ENCODE results near the gene KRTAP29-1. TPM values are rescaled to one million over a fixed set of nuclear protein-coding genes. Genes with fewer than 3 reads are reported as not detected.
"Not testable (repeated sequence)": the region's sequence is repeated elsewhere in the genome, so short reads cannot be mapped to it uniquely, and the experiment has no call there.

The KRTAP29-1 gene
- total and polyA plus RNA-seq, 7 donors = not detected

DNA sequence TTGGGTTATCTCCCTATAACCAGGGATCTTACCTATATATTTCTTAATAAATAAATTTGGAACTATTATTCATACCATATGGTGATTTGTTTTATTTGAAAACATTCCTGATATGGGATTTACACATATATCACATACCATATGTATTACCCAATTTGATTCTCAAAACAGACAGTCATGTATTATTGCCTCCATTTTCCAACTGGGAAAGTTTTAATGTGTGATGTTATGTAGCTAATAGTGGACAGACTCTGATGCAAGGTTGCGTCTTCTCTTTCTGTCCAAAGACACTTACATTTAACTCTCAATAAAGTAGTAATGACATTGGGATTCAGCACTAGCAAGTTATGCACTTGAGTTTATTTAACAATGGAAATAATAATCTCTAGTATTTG is 46.4 kb downstream of the KRTAP29-1 start:
- Histone ChIP-seq H3K27me3 (peaks cover 0 to 17% (median 0%) of the 10 kb centered on the region in 3 donors), H3K36me3 (no peaks in the 10 kb centered on the region), H3K4me1 (no peaks in the 10 kb centered on the region), H3K27ac (no peak overlapping the region), H3K9me3 (no peaks in the 10 kb centered on the region), H3K4me3 (no peak overlapping the region)
- no peak for DNase-seq
- intact Hi-C loops (cut with DNase I) = no loop called here
- TF ChIP-seq EP300 (IDR thresholded peaks at IDR 0.05) (no peak), POLR2AphosphoS5 (IDR thresholded peaks at IDR 0.05) (no peak), POLR2A (IDR thresholded peaks at IDR 0.05) (no peak)
- TF ChIP-seq, protein P1, sequence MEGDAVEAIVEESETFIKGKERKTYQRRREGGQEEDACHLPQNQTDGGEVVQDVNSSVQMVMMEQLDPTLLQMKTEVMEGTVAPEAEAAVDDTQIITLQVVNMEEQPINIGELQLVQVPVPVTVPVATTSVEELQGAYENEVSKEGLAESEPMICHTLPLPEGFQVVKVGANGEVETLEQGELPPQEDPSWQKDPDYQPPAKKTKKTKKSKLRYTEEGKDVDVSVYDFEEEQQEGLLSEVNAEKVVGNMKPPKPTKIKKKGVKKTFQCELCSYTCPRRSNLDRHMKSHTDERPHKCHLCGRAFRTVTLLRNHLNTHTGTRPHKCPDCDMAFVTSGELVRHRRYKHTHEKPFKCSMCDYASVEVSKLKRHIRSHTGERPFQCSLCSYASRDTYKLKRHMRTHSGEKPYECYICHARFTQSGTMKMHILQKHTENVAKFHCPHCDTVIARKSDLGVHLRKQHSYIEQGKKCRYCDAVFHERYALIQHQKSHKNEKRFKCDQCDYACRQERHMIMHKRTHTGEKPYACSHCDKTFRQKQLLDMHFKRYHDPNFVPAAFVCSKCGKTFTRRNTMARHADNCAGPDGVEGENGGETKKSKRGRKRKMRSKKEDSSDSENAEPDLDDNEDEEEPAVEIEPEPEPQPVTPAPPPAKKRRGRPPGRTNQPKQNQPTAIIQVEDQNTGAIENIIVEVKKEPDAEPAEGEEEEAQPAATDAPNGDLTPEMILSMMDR (IDR thresholded peaks at IDR 0.05) = no peak
- 93 to 100% methylated on average over 1 of the region's 1 CpG for WGBS, 2 donors

DNA sequence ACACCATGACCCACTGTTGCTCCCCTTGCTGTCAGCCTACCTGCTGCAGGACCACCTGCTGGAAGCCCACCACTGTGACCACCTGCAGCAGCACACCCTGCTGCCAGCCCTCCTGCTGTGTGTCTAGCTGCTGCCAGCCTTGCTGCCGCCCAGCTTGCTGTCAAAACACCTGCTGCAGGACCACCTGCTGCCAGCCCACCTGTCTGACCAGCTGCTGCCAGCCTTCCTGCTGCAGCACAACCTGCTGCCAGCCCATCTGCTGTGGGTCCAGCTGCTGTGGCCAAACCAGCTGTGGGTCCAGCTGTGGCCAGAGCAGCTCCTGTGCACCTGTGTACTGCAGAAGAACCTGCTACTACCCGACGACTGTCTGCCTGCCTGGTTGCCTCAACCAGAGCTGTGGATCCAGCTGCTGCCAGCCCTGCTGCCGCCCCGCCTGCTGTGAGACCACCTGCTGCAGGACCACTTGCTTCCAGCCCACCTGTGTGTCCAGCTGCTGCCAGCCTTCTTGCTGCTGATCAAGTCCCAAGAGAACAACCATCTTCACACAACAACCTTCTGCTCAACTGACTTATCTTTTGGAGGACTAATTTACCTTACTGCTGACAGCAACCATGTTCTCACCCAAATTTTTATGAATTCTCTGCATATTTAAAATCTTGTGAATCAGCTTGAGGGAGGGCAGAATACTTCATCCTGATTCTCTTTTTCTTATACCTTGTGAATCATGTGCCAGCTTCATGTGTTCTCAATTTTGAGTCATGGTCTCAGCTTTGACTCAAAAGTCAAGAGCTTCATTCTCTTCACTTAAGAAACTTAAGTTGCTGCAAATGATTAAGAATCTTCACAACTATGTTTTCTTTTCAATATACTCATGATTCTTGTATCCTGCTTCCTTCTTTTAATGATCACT is 47.0 kb downstream of the KRTAP29-1 start, which contains the start of gene KRTAP9-9:
KRTAP9-9 (plus strand) TSS at position 4 of the 910 bp plus-strand sequence.
- DNase-seq; H3K27ac ChIP-seq; H3K9me3 ChIP-seq; H3K4me3 ChIP-seq; H3K36me3 ChIP-seq; intact Hi-C loops (cut with DNase I); H3K4me1 ChIP-seq: not testable (repeated sequence)
- peaks cover 0 to 19% (median 0%) of the 10 kb centered on the region in 3 donors for H3K27me3 ChIP-seq
- 75 to 82% methylated on average over 5 of the region's 5 CpGs for WGBS, 2 donors

DNA sequence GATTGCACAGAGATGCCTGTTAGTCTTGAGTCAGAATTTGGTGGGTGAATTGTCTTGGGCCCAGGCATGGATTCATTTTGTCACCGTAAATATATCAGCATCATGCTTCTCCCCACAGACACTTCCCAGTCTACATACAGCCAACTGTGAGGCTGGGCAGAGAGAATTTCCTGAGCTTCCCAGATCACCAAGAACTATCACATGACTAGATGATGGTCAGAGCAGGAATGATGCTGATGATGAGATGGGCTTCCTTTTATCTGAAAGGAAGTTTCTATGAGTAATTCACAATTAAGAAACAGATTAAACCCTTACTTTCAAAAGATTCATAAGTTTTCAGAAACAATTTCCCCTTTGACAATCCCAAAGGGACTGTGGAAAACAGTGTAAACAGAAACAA is 47.8 kb downstream of the KRTAP29-1 start:
- 0 to 44% methylated on average over 1 of the region's 1 CpG for WGBS, 2 donors
- Histone ChIP-seq H3K27ac (no peak overlapping the region), H3K36me3 (no peaks in the 10 kb centered on the region), H3K27me3 (peaks cover 0 to 19% (median 0%) of the 10 kb centered on the region in 3 donors), H3K4me1 (no peaks in the 10 kb centered on the region), H3K4me3 (no peak overlapping the region), H3K9me3 (no peaks in the 10 kb centered on the region)
- no peak for TF ChIP-seq POLR2A (IDR thresholded peaks at IDR 0.05)
- TF ChIP-seq EP300 (IDR thresholded peaks at IDR 0.05) = no peak
- TF ChIP-seq POLR2AphosphoS5 (IDR thresholded peaks at IDR 0.05) = no peak
- TF ChIP-seq, protein P1 (IDR thresholded peaks at IDR 0.05) = no peak
- no peak for DNase-seq
- intact Hi-C loops (cut with DNase I) = no loop called here

Small RNAs within 50 kb of the gene (small RNA-seq; reads per million reads assigned to genes)
- gene KRTAP9-10P = 0 reads per million in 3 donors

Other genes with a start within 250 kb of the KRTAP29-1 start
Only the 30 nearest of the 37 such genes appear.
- not detected for gene KRTAP4-16, start 200.6 kb downstream of the KRTAP29-1 start, total RNA-seq
- not detected for gene KRTAP4-16, start 200.6 kb downstream of the KRTAP29-1 start, polyA plus RNA-seq
- gene KRTAP4-9, start 197.5 kb downstream of the KRTAP29-1 start, total RNA-seq = not detected
- not detected for gene KRTAP4-9, start 197.5 kb downstream of the KRTAP29-1 start, polyA plus RNA-seq
- gene KRTAP4-11, start 184.5 kb downstream of the KRTAP29-1 start, total RNA-seq = not detected
- not detected for gene KRTAP4-11, start 184.5 kb downstream of the KRTAP29-1 start, polyA plus RNA-seq
- not detected for gene KRTAP4-12, start 178.7 kb downstream of the KRTAP29-1 start, total RNA-seq
- not detected for gene KRTAP4-12, start 178.7 kb downstream of the KRTAP29-1 start, polyA plus RNA-seq
- gene KRTAP4-6, start 162.3 kb downstream of the KRTAP29-1 start, total RNA-seq = not detected
- gene KRTAP4-6, start 162.3 kb downstream of the KRTAP29-1 start, polyA plus RNA-seq = not detected
- gene KRTAP4-5, start 153.0 kb downstream of the KRTAP29-1 start, total RNA-seq = not detected
- not detected for gene KRTAP4-5, start 153.0 kb downstream of the KRTAP29-1 start, polyA plus RNA-seq
- not detected for gene KRTAP4-4, start 142.1 kb downstream of the KRTAP29-1 start, total RNA-seq
- gene KRTAP4-4, start 142.1 kb downstream of the KRTAP29-1 start, polyA plus RNA-seq = not detected
- not detected for gene KRTAP4-3, start 134.6 kb downstream of the KRTAP29-1 start, total RNA-seq
- gene KRTAP4-3, start 134.6 kb downstream of the KRTAP29-1 start, polyA plus RNA-seq = not detected
- not detected for gene KRTAP4-2, start 124.6 kb downstream of the KRTAP29-1 start, total RNA-seq
- gene KRTAP4-2, start 124.6 kb downstream of the KRTAP29-1 start, polyA plus RNA-seq = not detected
- not detected for gene KRTAP4-1, start 117.9 kb downstream of the KRTAP29-1 start, total RNA-seq
- 1 to 10 TPM in 1 of 3 donors, not detected in 2; 1.4 TPM for gene KRTAP4-1, start 117.9 kb downstream of the KRTAP29-1 start, polyA plus RNA-seq
- not detected for gene KRTAP9-1, start 113.0 kb downstream of the KRTAP29-1 start, total RNA-seq
- not detected for gene KRTAP9-1, start 113.0 kb downstream of the KRTAP29-1 start, polyA plus RNA-seq
- not detected for gene KRTAP9-2, start 76.2 kb downstream of the KRTAP29-1 start, total RNA-seq
- not detected for gene KRTAP9-2, start 76.2 kb downstream of the KRTAP29-1 start, polyA plus RNA-seq
- gene KRTAP9-3, start 70.4 kb downstream of the KRTAP29-1 start, total RNA-seq = not detected
- not detected for gene KRTAP9-3, start 70.4 kb downstream of the KRTAP29-1 start, polyA plus RNA-seq
- gene KRTAP9-8, start 64.9 kb downstream of the KRTAP29-1 start, total RNA-seq = not detected
- not detected for gene KRTAP9-8, start 64.9 kb downstream of the KRTAP29-1 start, polyA plus RNA-seq
- gene KRTAP9-4, start 53.2 kb downstream of the KRTAP29-1 start, total RNA-seq = not detected
- not detected for gene KRTAP9-4, start 53.2 kb downstream of the KRTAP29-1 start, polyA plus RNA-seq
- not detected for gene KRTAP9-9, start 47.5 kb downstream of the KRTAP29-1 start, total RNA-seq
- gene KRTAP9-9, start 47.5 kb downstream of the KRTAP29-1 start, polyA plus RNA-seq = not detected
- gene KRTAP9-6, start 37.5 kb downstream of the KRTAP29-1 start, total RNA-seq = not detected
- gene KRTAP9-6, start 37.5 kb downstream of the KRTAP29-1 start, polyA plus RNA-seq = not detected
- not detected for gene KRTAP9-7, start 27.2 kb downstream of the KRTAP29-1 start, total RNA-seq
- gene KRTAP9-7, start 27.2 kb downstream of the KRTAP29-1 start, polyA plus RNA-seq = not detected
- not detected for gene KRTAP16-1, start 6.5 kb upstream of the KRTAP29-1 start, total RNA-seq
- gene KRTAP16-1, start 6.5 kb upstream of the KRTAP29-1 start, polyA plus RNA-seq = not detected
- gene KRTAP17-1, start 12.9 kb upstream of the KRTAP29-1 start, total RNA-seq = not detected
- gene KRTAP17-1, start 12.9 kb upstream of the KRTAP29-1 start, polyA plus RNA-seq = not detected
- gene KRT33A, start 48.0 kb upstream of the KRTAP29-1 start, total RNA-seq = not detected
- not detected for gene KRT33A, start 48.0 kb upstream of the KRTAP29-1 start, polyA plus RNA-seq
- gene KRT33B, start 67.0 kb upstream of the KRTAP29-1 start, total RNA-seq = not detected
- gene KRT33B, start 67.0 kb upstream of the KRTAP29-1 start, polyA plus RNA-seq = not detected
- not detected for gene KRT34, start 79.5 kb upstream of the KRTAP29-1 start, total RNA-seq
- not detected for gene KRT34, start 79.5 kb upstream of the KRTAP29-1 start, polyA plus RNA-seq
- not detected for gene KRT31, start 94.8 kb upstream of the KRTAP29-1 start, total RNA-seq
- gene KRT31, start 94.8 kb upstream of the KRTAP29-1 start, polyA plus RNA-seq = not detected
- gene KRT37, start 121.7 kb upstream of the KRTAP29-1 start, total RNA-seq = not detected
- not detected for gene KRT37, start 121.7 kb upstream of the KRTAP29-1 start, polyA plus RNA-seq
- not detected for gene KRT38, start 138.1 kb upstream of the KRTAP29-1 start, total RNA-seq
- not detected for gene KRT38, start 138.1 kb upstream of the KRTAP29-1 start, polyA plus RNA-seq
- gene KRT32, start 164.5 kb upstream of the KRTAP29-1 start, total RNA-seq = not detected
- not detected for gene KRT32, start 164.5 kb upstream of the KRTAP29-1 start, polyA plus RNA-seq
- gene KRT35, start 178.3 kb upstream of the KRTAP29-1 start, total RNA-seq = not detected
- gene KRT35, start 178.3 kb upstream of the KRTAP29-1 start, polyA plus RNA-seq = not detected
- gene KRT36, start 187.1 kb upstream of the KRTAP29-1 start, total RNA-seq = under 1 TPM in 1 of 4 donors, not detected in 3; 0.33 TPM
- under 1 TPM in 1 of 3 donors, not detected in 2; 0.20 TPM for gene KRT36, start 187.1 kb upstream of the KRTAP29-1 start, polyA plus RNA-seq
- gene KRT13, start 202.8 kb upstream of the KRTAP29-1 start, total RNA-seq = under 1 TPM in 1 of 4 donors, not detected in 3; 0.55 TPM
- 10 to 100 TPM in 1 of 3 donors, 1 to 10 TPM in 1, under 1 TPM in 1; 0.46 to 54.1 (median 8.0) TPM for gene KRT13, start 202.8 kb upstream of the KRTAP29-1 start, polyA plus RNA-seq

All from sigmoid colon (tissue), 7 donors.